ENCODE measurements around the gene DNAL1.

The DNAL1 gene

DNA sequence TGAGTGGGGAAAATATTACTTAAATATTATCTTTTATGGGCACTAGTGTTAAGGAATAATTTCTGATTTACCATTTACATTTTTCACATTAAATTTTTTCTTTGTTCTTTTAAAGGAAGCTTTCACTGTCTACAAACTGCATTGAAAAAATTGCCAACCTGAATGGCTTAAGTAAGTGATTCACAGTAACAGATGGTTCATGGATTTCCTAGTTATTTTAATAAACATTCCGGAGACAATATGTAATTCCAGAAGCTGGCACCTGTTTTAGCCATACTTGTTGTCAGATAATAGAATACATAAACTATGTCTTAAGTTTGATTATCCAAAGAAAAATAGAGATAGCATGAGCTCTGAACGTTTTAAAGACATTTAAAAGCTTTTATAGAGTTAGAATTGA lies 17.1 kb downstream of the DNAL1 start:
- Histone ChIP-seq H3K4me3 (ENCODE audit: low read depth in 1 of 2, low read length in 1 of 2) (no peak overlapping the region), H3K36me3 (no peaks in the 10 kb centered on the region), H3K4me1 (ENCODE audit: control insufficient read depth in 1 of 2, insufficient read depth in 1 of 2, low read depth in 1 of 2, low read length in 1 of 2) (no peaks in the 10 kb centered on the region), H3K27ac (no peak overlapping the region), H3K9me3 (no peaks in the 10 kb centered on the region), H3K27me3 (no peaks in the 10 kb centered on the region)
- no peak for TF ChIP-seq CTCF (IDR thresholded peaks at IDR 0.05)

GRCh38 chr14:73662487-73662943 lies 17.7 kb downstream of the DNAL1 start:
- H3K27me3 ChIP-seq: no peaks in the 10 kb centered on the region
- H3K27ac ChIP-seq: no peak overlapping the region

GRCh38 chr14:73663548-73664212 lies 18.9 kb downstream of the DNAL1 start:
- Histone ChIP-seq H3K4me3 (ENCODE audit: low read depth in 1 of 2, low read length in 1 of 2) (no peak overlapping the region), H3K27ac (no peak overlapping the region), H3K27me3 (no peaks in the 10 kb centered on the region), H3K9me3 (no peaks in the 10 kb centered on the region), H3K36me3 (no peaks in the 10 kb centered on the region), H3K4me1 (ENCODE audit: control insufficient read depth in 1 of 2, insufficient read depth in 1 of 2, low read depth in 1 of 2, low read length in 1 of 2) (no peaks in the 10 kb centered on the region)
- no peak for TF ChIP-seq CTCF (IDR thresholded peaks at IDR 0.05)

More at GRCh38 chr14:73662487-73662943, 17.7 kb downstream of the DNAL1 start:
- H3K36me3 ChIP-seq: no peaks in the 10 kb centered on the region
- no peaks in the 10 kb centered on the region for H3K4me1 ChIP-seq (ENCODE audit: control insufficient read depth in 1 of 2, insufficient read depth in 1 of 2, low read depth in 1 of 2, low read length in 1 of 2)
- TF ChIP-seq CTCF (IDR thresholded peaks at IDR 0.05): no peak
- no peaks in the 10 kb centered on the region for H3K9me3 ChIP-seq
- H3K4me3 ChIP-seq (ENCODE audit: low read depth in 1 of 2, low read length in 1 of 2): no peak overlapping the region

GRCh38 chr14:73665130-73665529 lies 20.3 kb downstream of the DNAL1 start:
- Histone ChIP-seq H3K27ac (no peak overlapping the region), H3K27me3 (no peaks in the 10 kb centered on the region), H3K9me3 (no peaks in the 10 kb centered on the region), H3K36me3 (no peaks in the 10 kb centered on the region), H3K4me3 (ENCODE audit: low read depth in 1 of 2, low read length in 1 of 2) (no peak overlapping the region), H3K4me1 (ENCODE audit: control insufficient read depth in 1 of 2, insufficient read depth in 1 of 2, low read depth in 1 of 2, low read length in 1 of 2) (no peaks in the 10 kb centered on the region)
- no peak for TF ChIP-seq CTCF (IDR thresholded peaks at IDR 0.05)

DNA sequence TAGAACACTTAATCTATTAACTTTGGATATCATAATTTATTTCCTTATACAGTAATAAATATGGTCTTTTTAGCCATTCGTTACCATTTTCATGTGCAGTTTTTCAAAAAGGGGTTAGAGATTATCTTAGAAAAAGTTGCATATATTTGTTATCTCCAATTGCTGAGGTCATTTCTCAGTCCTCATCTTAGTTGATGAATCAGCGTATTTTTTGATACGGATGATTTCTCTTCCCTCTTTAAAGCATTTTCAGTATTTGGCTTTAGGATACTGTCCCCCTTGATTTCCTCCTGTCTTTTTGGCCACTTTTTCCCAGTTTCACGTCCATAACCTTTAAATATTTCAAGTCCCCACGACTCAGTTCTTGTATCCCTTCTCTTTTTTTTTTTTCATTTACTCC lies 21.8 kb downstream of the DNAL1 start:
- Histone ChIP-seq H3K9me3 (no peaks in the 10 kb centered on the region), H3K27ac (no peak overlapping the region), H3K4me3 (ENCODE audit: low read depth in 1 of 2, low read length in 1 of 2) (no peak overlapping the region), H3K4me1 (ENCODE audit: control insufficient read depth in 1 of 2, insufficient read depth in 1 of 2, low read depth in 1 of 2, low read length in 1 of 2) (no peaks in the 10 kb centered on the region), H3K36me3 (no peaks in the 10 kb centered on the region), H3K27me3 (no peaks in the 10 kb centered on the region)
- TF ChIP-seq CTCF (IDR thresholded peaks at IDR 0.05): no peak
